Stimulated activated CD8-positive, alpha-beta memory T cell treated with anti-CD3 and anti-CD28 coated beads, Interleukin-12 subunit alpha, Interleukin-12 subunit beta, amount 100 ng/mL, for 1 hour (primary cell): ENCODE measurements around the gene RNU1-2.
"Not testable (repeated sequence)": the region's sequence is repeated elsewhere in the genome, so short reads cannot be mapped to it uniquely, and the experiment has no call there.

Source experiments
- DNase-seq: peaks from one replicate; pipeline ENCODE4 v3.0.0-alpha.2; 2020; ENCODE audit warnings: low read depth

RNU1-2 gene

DNA sequence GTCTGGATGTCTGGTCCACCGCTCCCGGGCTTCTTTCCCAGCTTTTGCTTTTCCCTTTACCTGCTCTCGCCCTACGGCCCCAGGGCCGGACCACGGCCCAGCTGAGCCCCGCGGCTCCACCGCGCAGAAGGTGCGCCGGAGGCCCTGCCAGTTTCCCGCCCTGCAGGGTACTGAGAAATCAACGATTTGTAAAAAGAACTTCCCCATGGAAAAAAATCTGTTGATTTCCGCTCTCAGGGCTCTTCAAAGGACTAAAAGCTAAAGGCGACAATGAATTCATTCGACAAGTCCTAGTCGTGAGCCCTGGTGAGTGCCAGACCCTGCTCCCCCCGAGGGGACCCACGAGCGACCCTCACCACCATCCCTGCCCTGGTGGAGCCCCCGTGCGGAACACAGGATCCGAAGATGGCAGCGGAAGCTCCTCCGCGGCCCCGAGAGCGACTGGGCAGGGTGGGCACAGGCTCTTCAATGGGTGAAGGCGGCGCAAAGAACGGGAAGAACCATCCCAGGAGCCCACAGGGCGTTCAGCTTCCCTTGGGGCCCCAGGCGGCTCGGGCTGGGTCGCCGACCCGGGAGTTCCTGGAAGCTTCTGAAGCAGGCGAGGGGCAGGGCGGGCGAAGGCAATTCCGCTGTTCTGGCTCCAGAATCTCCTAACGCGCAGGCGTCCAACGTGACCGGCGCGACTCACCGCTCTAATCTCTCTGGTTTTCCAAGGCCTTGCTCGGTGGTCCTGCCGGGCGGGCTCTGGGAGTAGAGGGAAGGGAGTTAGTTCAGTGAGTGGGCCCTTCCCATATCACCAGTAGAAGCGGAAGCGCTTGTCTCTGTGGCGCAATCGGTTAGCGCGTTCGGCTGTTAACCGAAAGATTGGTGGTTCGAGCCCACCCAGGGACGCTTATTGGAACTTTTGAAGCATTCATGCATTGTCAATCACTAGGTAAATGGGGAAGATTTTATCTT, 6.6 kb upstream of the RNU1-2 start:
- no peak for DNase-seq

DNA sequence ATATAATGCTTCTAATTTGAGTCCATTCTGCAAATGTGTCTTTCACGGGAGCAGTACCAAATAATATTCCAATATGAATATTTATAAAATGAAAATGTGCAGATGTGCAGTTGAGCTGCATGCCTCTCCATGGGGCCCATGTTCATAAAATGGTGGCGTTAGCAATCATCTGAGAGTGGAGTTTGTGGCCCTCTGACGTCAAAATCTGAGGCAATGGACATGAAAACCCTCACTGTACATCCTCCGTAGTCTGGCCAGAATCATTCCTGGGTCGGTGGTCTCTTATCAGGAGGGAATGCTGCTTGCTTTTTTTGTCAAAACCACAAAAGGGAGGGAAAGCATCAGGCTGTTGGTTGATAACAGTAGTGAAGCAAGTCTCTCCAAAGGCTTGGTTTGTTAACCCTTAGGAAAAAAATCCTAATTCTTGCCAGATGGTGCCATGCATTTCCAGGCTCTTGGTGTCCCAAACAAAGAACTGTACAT, 5.2 kb upstream of the RNU1-2 start:
- DNase-seq, result not testable (repeated sequence)

DNA sequence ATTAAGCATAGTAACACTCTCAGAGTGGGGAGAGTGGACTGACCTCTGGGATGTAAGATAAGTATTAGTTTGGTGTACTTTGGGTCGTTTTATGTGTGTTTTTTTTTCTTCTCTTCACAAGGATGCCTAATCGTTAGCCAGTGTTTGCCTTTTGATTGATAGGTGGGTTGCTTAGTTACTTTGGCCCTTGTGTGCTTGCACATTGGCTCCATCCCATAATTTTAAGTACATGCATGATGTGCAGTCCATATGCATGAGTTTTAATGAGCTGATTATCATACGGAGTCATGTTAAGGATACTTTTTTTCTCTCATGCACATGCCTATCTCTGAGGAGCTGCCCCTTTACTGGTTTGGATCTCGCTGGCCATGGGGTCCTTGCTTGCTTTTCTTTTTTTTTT, 4.7 kb upstream of the RNU1-2 start:
- DNase-seq, result not testable (repeated sequence)

DNA sequence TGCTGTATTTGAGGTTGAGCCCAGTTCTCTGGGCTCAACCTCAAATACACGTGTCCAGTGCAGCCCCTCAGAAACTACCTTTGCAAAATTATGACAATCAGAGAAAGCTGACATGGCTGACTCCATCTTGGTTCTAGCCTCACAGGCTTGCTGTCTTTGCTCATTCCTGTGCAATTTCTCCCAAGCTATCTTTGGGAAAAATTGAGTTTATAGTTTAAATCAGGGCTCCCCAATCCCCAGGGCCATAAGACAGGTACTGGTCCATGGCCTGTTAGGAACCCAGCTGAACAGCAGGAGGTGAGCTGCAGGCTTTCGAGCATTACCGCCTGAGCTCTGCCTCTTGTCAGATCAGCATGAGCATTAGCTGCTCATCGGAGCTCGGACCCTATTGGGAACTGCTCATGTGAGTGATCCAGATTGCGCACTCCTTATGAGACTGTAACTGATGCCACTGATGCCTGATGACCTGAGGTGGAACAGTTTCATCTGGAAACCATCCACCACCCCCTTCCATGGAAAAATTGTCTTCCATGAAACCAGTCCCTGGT, 2.7 kb upstream of the RNU1-2 start:
- DNase-seq, result not testable (repeated sequence)

DNA sequence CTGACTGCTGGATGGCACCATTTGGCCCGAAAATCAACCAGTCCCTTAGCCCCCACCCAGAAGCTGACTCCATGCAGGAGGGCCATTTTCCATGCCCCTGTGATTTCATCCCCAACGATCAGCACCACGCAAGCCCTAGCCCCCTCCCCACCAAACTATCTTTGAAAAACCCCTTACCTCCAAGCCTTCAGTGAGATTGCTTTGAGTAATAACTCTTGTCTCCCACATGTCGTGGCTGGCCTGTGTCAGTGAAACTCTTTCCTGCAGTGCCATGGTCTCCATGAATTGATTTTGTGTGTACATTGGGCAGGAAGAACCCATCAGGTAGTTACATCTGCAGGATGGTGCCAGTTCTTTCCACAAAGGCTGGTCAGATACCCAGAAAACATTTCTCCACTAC, 2.0 kb upstream of the RNU1-2 start:
- DNase-seq, result not testable (repeated sequence)

DNA sequence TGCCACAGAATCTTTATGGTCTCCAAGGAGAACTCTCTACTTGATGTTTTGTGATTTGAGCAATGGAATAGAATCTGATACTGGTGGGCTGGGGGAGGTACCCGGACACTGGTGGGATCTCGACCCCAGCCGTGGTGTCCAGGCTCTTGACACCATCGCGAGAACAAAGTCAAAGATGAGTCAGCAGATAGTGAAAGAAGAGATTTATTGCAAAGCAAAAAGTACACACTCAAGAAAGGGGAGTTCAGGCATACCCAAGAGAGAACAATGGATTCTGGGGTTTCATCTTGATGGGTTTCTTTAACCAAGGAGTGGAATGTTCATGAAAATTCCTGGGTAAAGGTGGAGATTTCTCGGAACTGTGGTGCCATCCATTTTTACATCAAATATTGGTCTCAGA, 1.4 kb upstream of the RNU1-2 start:
- DNase-seq, result not testable (repeated sequence)

DNA sequence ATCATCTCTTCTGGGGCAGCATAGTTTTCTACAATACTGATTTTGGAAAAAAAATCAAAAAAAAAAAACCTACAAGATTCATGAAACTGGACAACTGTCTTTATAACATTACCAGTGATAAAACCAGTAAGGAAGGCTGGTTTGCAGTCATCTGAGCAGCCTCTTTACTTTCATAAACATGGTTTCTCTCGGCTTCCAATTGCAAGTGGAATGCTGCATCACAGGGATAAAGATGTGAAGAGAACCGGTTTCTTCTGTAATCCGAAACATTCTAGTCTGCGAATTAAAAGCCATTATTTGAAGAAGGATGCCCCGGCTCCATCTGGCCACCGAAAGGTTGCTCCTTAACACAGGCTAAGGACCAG, 565 bp upstream of the RNU1-2 start:
- not testable (repeated sequence) for DNase-seq

DNA sequence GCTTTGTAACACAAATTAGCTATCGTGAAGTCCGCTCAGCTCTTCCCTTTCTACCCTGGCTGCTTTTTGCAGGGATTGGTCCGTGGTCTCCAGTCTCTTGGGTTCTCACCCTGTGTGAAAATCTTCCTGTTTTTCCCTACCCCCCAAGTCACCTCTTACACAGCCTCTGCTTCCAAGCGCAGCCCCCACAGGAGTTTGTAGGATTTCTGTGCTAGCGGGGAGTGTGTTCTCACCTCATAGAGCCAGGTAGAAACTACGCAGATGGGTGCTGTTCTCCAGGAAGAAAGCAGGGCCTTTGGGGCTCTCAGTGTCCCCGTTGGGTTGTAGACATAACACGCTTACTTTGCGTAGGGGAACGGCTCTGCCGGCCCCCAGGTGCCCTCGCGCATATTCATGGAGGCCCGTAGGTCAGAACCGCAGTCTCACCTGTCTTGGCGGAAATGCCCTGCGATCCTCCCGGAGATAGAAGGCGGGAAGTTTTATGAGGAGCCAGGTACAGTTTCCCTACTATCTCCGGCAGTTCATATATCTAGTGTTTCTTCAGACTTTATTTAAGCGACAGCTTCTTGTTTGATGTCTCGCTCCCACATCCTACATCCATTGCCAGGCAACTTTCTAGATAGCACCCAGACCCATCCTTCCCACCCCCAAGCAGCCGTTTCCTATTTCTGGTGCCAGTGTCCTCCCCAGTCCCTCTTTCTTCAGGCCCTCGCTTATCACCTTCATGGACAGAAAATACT, 706 bp downstream of the RNU1-2 start:
- peak; percentile 44 for DNase-seq

DNA sequence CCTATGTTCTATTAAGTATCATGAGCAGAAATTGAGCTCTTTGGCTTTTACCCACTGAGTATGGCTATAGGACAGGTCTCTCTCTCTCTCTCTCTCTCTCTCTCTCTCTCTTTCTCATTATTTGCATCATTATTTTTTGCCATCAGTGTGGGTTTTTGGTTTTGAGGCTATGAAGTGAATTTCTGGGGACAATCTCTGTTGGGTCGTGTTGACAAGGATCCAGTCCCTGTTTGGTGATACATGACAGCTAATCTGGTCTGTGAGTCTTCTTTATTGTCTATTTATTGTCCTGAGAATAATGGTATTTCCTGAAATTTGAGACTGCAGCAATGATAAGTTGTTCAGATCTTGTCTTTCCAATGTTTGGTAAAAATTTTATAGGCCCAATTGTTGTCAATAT, 1.9 kb downstream of the RNU1-2 start:
- DNase-seq, result not testable (repeated sequence)

DNA sequence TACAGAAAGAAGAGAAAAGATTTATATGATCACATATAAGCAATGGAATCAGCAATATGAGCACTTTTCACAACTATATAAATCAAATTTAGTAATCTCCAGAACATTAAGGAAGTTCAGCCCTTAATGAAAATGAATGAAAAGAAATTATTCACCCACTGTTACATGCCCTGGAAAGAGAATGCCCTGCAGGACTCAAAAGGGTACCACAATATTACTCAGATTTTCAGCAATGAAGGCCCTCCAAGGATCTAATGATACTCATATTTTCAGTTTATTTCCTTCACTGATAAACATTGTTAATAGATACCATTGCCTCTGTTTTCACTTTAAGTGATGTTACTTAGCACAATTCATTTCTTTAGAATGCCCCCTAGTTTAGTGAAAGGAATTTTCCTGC, 2.5 kb downstream of the RNU1-2 start:
- not testable (repeated sequence) for DNase-seq

DNA sequence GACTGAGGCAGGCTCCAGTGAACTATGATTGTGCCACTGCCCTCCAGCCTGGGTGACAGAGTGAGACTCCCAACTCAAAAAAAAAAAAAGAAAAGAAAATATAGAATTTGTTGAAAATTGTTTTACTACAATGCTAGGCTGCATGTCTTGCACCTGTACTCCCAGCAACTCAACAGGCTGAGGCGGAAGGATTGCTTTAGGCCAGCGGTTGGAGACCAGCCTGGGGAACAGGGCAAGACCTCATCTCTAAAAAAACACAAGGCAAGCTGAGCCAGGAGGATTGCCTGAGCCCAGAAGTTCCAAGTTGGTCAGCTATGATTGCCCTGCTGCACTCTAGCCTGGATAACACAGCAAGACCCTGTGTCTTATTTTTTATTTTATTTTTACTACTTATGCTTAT, 3.2 kb downstream of the RNU1-2 start:
- DNase-seq, result not testable (repeated sequence)

DNA sequence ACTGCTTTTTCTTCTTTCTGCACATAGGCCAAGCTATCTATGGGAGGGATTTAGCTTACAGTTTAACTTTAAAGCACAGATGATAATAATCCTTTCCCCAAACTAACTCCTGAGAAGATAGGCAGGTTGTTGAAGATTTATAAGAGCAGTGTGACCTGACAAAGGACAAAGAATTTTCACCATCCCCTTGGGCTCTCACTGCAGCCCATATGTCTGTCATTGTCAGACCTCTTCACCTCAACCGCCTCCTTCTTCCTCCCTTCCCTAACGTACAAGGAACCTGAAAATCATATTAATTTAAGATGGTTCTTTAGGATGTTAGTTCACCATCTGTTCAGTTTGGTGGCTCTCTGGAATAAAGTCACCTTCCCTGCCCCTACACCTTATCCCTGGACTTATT, 5.0 kb downstream of the RNU1-2 start:
- DNase-seq, result no peak

DNA sequence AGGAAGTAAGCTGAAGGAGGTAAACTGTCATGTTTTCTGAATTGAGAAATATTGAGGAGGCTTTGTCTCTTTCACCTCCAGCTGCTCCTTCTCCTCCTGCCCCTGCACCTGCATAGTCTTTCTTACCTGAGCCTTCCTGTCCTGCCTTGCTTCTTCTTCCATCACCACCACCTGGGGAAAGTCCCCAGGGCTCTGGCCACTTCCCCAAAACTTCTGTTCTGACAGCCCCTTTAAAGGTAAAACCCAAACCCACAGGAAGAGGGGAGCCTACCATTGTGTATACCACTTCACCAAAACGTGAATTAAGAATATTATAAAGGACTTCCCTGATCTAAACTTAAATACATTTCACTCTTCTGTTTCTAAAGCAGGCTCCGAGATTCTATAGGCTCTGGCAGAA, 5.6 kb downstream of the RNU1-2 start:
- not testable (repeated sequence) for DNase-seq

DNA sequence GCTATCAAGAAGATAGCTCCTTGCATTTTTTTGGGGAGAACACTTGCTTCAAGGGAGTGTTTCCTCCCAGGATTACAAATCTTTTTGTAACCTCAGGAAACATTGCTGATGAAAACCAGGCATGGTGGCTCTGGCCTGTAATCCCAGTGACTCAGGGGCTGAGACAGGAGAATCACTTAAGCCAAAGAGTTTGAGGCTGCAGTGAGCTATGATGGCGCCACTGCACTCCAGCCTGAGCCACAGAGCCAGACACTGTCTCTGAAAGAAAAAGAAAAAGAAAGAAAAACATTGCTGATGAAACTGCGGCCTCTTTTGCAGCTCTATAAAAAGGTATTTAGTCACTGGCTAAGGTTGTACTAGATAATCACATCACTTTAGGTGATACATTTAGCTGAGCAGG, 7.3 kb downstream of the RNU1-2 start:
- no peak for DNase-seq

DNA sequence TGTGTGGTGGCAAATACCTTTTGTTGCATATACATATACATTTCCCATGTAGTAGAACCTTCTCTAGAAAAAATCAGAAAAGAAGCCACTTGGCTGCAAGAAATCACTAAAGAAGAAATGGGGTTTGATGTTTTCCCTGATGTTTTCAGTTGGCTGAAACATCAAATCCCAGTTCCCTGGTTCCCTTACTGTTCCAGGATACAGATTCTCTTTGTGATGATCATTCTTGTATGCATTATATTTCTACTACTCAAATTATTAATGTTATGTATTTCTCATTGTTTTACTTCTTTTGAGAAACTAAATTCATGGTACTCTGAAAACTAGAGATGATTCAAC, 7.6 kb downstream of the RNU1-2 start:
- DNase-seq, result no peak

DNA sequence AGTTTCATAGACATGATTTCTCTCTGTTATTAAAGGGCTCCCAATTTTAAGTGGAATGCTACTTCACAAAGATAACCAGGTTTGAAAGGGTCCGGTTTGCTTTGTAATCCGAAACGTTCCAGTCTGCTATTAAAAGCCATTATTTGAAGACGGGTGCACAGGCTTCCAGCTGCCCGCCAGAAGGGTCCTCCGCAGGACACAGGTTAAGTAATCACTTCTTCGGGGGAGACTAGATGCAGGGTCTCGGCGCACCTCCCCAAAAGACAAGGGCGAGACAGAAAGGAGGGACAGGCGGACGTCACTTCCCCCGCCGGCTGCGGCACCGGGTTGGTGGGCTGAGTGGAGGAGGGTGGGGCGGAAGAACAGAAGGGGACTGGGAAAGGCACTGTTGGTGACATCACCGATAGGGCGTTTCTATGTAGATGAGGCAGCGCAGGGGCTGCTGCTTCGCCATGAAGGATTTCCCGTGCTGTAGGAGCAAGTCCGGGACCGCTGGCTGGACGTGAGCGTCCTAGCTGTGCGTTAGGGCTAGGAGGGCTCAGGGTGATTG, 8.9 kb downstream of the RNU1-2 start:
- peak; percentile 97 for DNase-seq

DNA sequence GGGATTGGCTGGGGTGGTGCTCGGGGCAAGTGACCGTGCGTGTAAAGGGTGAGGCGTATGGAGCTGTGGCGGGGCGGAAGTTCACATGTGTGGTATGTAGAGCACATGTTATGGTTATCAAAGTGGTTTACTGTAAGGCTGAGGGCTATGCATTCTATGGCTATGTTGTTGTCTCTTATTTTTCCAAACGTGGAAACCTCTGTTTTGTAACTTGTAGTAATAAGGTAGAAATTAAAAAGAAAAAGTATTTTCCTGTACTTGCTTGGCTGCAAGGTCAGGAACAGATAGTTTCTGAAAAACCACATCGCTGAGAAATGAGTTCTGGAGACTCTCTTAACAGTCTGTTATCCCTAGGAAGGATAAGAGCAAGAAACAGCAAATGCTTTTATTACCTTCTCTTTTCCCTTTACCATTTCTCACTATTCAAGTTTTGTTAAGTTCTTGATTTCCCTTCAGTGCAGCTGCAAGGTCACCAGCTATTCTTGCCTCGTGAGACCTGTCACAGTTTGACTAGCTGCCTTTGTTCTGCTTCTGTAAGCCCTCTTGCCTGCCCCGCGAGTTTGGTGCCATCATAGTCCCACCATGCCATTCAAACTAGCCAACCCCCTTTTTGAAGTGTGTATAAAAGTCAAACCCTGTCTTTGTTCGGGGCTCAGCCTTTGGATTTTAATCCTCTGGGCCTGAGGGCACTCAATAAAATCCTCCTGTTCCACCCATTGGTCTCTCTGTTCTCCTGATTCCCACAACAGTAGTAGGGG, 9.5 kb downstream of the RNU1-2 start:
- peak; percentile 20 for DNase-seq

DNA sequence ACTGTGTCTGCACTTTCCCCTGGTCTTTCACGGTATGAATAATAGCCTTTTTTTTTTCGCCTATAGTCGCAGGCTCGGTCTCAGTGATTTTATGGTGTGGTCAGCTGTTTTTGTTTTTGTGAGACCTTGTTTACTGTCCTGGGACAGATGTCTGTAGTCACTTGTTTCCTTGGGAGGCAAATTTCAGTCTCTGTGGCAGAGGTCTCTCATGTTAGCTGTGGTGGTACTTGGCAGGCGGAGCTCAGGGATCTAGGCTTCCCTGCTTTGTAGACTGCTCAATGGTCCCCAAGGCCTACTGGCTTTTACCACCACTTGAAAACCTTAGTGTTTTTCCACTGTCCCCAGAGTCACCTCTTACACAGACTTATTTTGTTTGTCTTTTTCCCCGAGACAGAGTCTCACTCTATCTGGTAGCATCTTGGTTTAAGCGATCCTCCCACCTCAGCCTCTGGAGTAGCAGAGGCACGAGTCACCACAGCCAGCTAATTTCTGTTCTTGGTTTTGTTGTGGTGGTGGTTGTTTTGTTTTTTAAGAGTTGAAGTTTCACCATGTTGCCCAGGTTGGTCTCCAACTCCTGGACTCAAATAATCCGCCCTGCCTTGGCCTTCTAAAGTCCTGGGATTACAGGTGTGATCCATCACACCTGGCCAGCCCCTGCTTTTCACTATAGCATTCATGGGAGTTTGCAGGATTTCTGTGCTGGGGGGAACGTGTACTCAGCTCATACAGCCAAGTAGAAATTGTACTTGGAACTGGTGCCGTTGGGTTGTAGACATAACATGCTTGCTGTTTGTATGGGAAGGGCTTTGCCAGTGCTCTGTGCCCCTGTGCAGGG, 10.3 kb downstream of the RNU1-2 start:
- no peak for DNase-seq

DNA sequence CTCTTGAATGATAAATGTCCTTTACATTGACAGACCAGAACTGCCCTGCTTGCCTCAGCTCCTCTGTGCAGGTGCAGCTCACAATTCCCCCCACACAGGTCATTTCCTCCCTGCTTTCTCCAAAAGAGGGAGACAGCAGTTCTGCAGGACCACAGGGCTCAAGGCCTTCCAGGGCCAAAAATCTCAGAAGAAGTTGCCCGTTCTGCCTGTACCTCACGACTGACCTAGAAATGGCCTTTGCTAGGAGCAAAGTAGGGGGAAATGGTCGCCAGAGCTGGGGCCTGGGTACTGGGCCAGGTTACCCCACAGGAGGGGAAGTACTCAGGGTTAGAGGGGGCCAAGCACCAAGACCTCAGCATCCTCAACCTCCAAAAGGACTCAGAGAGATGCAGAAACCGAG, 11.1 kb downstream of the RNU1-2 start:
- no peak for DNase-seq

DNA sequence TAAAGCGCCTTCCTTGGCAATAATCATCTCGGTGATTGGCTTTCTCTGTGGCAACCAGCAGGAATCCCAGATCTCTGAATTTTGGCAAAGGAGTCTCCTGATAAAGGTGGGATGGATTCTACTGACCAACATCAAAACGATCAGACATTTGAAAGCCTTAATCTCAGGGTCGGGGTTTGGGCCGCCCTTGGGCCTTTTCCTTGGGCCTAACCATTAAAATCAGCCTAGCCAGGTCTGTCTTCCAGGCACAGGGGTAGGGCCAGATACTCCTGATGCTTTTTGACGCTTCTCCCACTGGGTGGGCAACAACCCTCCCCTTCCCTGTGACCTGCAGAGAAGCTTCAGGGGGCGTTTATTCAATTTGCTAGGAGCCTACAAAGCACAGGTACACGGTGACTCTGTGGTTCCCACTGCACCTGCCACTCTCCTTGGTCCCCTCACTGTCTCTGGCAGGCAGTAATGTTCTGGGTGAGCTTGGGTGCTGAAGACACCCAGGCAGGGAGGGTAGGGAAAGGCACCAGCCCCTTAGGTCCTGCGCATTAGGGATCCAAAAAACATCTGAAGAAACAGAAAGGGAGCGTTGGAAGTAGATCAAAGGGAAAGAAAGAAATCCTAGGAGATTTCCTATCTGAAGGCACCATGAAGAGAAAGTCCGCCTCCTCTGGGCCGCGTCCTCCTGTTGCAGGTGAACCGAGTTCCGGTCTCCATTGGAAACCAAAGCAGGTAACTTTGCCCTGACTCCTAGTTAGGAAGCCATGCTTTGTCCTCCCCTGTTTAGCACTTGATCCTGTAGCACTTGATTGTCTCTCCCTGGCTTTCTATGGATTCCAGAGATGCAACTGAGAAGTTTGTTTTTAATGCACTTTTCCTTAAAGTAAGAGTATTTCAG, 12.3 kb downstream of the RNU1-2 start:
- no peak for DNase-seq
